ENCODE measurements around the gene SPACA7. TPM values are rescaled to one million over a fixed set of nuclear protein-coding genes. Genes with fewer than 3 reads are reported as not detected.

Gene SPACA7, protein sequence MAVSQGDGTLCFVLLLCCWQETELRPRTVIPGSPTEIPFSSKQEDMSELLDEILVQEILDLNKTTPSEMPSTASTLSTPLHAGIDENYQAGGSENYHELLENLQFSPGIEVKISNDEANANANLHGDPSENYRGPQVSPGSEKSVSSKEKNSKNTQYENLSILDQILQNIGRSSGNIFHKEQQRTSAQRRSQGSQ
- not detected in 5 replicates for total RNA-seq (2022; extraction: Qiagen RNA extraction; ENCODE audit: low read depth)

GRCh38 chr13:112376050-112376681 lies at the start of gene SPACA7:
SPACA7 (plus strand) TSS chr13:112376355; CDS start chr13:112376386, 31 bp downstream.

Other genes with a start within 250 kb of the SPACA7 start
- gene TUBGCP3, start 211.8 kb downstream of the SPACA7 start, total RNA-seq (2022; extraction: Qiagen RNA extraction; ENCODE audit: low read depth) = 16.1 to 19.8 TPM (median 18.3 TPM) in 5 replicates

Data from A549 treated with DMSO at 1 μM for 4 hours (cell line).